Measurements from ENCODE around the gene SIL1. TPM values are rescaled to one million over a fixed set of nuclear protein-coding genes. Genes with fewer than 3 reads are reported as not detected.
"Not testable (repeated sequence)": the region's sequence is repeated elsewhere in the genome, so short reads cannot be mapped to it uniquely, and the experiment has no call there.

The SIL1 gene
- total RNA-seq, 1 donor from 2014 or later = 16.0 TPM

DNA sequence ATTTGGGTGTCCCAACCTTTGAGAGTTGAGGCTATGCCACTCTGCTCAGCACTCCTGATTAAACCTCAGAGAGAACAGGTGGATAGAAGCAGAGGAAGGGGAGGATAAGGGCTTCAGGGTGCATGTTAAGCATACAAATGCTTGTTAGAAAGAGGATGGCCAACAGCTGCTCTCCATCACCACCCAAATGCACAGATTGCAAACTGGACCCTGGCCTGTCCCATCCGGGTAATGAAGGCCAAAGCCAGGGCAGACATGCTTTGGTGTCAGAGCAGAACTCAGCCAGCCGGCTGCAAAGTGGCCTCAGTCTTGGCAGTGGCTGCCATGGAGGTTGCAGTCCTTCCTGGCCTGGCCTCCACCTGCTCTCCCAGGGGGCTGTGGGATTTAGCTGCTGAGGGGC lies 84.3 kb downstream of the SIL1 start:
- Mint-ChIP-seq H3K27ac (ENCODE audit: unreplicated experiment) (no peak overlapping the region), H3K27me3 (ENCODE audit: low read depth) (no peaks in the 10 kb centered on the region), H3K4me1 (peaks cover 5% of the 10 kb centered on the region), H3K4me3 (no peak overlapping the region), H3K36me3 (ENCODE audit: low read depth) (peaks cover 9% of the 10 kb centered on the region), H3K9me3 (peaks cover 4% of the 10 kb centered on the region)
- TF ChIP-seq CTCF (conservative IDR thresholded peaks at IDR 0.05) = no peak
- DNase-seq (ENCODE audit: low read depth, low spot score) = no peak

DNA sequence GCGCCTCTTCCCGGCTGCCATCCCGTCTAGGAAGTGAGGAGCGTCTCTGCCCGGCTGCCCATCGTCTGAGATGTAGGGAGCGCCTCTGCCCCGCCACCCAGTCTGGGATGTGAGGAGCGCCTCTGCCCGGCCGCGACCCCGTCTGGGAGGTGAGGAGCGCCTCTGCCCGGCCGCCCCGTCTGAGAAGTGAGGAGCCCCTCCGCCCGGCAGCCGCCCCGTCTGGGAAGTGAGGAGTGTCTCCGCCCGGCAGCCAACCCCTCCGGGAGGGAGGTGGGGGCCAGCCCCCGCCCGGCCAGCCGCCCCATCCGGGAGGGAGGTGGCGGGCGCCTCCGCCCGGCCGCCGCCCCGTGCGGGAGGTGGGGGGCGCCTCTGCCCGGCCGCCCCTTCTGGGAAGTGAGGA lies 85.8 kb downstream of the SIL1 start:
- H3K36me3 Mint-ChIP-seq (ENCODE audit: low read depth); H3K4me3 Mint-ChIP-seq; H3K4me1 Mint-ChIP-seq; DNase-seq (ENCODE audit: low read depth, low spot score); H3K27me3 Mint-ChIP-seq (ENCODE audit: low read depth); H3K9me3 Mint-ChIP-seq; H3K27ac Mint-ChIP-seq (ENCODE audit: unreplicated experiment): not testable (repeated sequence)

GRCh38 chr5:139110526-139111168 lies 87.5 kb downstream of the SIL1 start:
- H3K36me3 Mint-ChIP-seq (ENCODE audit: low read depth) = peaks cover 9% of the 10 kb centered on the region
- H3K9me3 Mint-ChIP-seq = peaks cover 4% of the 10 kb centered on the region
- no peak for DNase-seq (ENCODE audit: low read depth, low spot score)
- no peak overlapping the region for H3K4me3 Mint-ChIP-seq
- no peak overlapping the region for H3K27ac Mint-ChIP-seq (ENCODE audit: unreplicated experiment)
- no peaks in the 10 kb centered on the region for H3K27me3 Mint-ChIP-seq (ENCODE audit: low read depth)
- peaks cover 18% of the 10 kb centered on the region for H3K4me1 Mint-ChIP-seq
- TF ChIP-seq CTCF (conservative IDR thresholded peaks at IDR 0.05) = no peak

DNA sequence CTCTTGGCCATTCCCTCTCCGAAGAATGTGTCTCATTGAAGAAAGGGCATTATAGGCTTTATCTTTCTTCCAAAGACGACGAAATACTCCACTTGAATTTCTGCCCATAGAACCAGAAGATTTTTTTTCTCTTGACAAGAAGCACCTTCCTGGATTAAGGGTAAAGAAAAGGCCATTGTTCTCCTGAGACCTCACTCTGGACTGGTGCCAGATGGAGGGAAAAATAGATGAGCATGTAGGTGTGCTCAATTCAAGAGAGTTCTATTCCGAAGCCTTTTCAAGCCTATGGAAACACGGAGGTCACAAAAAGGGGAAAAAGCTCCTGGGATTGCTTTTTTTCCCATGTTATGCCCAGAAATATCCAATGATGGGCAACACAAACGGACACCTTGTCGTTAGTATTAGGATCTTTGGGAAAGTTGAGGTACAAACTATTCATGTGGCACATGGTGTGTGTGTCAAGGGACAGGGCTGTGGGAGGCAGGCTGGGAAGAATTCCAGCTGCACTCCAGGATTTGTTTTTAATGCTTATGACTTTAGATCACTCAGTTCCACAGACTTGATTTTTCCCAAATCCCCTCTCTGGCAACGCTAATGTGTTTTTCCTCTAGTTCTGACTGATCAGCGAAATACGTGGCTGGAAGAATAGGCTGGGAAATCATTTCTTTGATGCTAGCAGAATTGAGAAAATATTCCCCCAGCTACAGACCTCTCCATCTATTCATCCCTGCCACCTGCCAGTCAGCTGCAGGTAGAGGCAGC lies 89.9 kb downstream of the SIL1 start:
- no peak overlapping the region for H3K27ac Mint-ChIP-seq (ENCODE audit: unreplicated experiment)

GRCh38 chr5:139105621-139106071 lies 92.5 kb downstream of the SIL1 start:
- DNase-seq (ENCODE audit: low read depth, low spot score) = peak; percentile 17
- peak overlapping the region; percentile 80 for H3K27ac Mint-ChIP-seq (ENCODE audit: unreplicated experiment)
- H3K27me3 Mint-ChIP-seq (ENCODE audit: low read depth) = no peaks in the 10 kb centered on the region
- peaks cover 36% of the 10 kb centered on the region for H3K4me1 Mint-ChIP-seq
- no peak overlapping the region for H3K4me3 Mint-ChIP-seq
- no peaks in the 10 kb centered on the region for H3K36me3 Mint-ChIP-seq (ENCODE audit: low read depth)
- TF ChIP-seq CTCF (conservative IDR thresholded peaks at IDR 0.05) = no peak
- H3K9me3 Mint-ChIP-seq = no peaks in the 10 kb centered on the region

More for the DNA sequence above, 89.9 kb downstream of the SIL1 start:
- peaks cover 31% of the 10 kb centered on the region for H3K4me1 Mint-ChIP-seq
- TF ChIP-seq CTCF (conservative IDR thresholded peaks at IDR 0.05) = no peak
- DNase-seq (ENCODE audit: low read depth, low spot score) = no peak
- no peaks in the 10 kb centered on the region for H3K27me3 Mint-ChIP-seq (ENCODE audit: low read depth)
- H3K4me3 Mint-ChIP-seq = no peak overlapping the region
- H3K9me3 Mint-ChIP-seq = peaks cover under 1% of the 10 kb centered on the region
- H3K36me3 Mint-ChIP-seq (ENCODE audit: low read depth) = peaks cover 6% of the 10 kb centered on the region

Data from neural crest cell (in vitro differentiated cells).